ENCODE measurements around the gene TTYH3. TPM values are rescaled to one million over a fixed set of nuclear protein-coding genes. Genes with fewer than 3 reads are reported as not detected.
A peak's percentile ranks its signal among the peaks of the same experiment; 100 is the strongest.

TTYH3 gene
- total RNA-seq, 1 experiment from 2014 or later = 122 TPM

DNA sequence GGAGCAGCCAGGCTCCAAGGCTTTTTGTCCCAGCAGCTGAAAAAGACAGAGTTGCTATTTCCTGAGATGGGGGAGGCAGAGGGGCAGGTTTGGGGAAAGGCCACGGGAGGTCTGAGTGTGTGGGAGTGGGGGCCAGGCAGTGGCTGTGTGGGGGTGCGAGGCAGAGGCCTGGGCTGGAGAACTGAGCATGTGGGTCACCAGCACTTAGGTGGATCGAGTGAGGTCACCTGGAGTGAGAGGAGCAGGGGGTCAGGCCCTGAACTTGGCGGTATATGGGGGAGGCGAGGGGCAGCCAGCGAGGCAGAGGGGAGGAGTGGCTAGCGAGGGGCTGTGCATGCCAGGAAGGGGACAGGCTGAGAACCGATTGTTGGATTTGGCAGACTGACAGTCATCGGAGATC, 44.7 kb upstream of the TTYH3 start:
- H3K23me2 ChIP-seq (ENCODE audit: insufficient read length, low read depth, low read length, poor library complexity, severe bottlenecking) = no peaks in the 10 kb centered on the region
- H3K4ac ChIP-seq (ENCODE audit: low read depth, low read length) = no peak overlapping the region
- no peak overlapping the region for H3K18ac ChIP-seq (ENCODE audit: insufficient read length, low read depth, low read length)
- no CpG with 5 or more reads among the region's 9 CpGs for WGBS (ENCODE audit: extremely low coverage, insufficient read length, low lambda C conversion rate)
- no peaks in the 10 kb centered on the region for H3K79me1 ChIP-seq (ENCODE audit: insufficient read depth, low read depth, low read length, poor library complexity, severe bottlenecking)
- no peak overlapping the region for H2BK5ac ChIP-seq (ENCODE audit: insufficient read length, low read length)
- H2AFZ ChIP-seq (ENCODE audit: low read length) = no peak overlapping the region
- no peak overlapping the region for H2AK5ac ChIP-seq (ENCODE audit: insufficient read length, low read length)
- no peak overlapping the region for H4K91ac ChIP-seq (ENCODE audit: insufficient read length, low read depth, low read length)
- H3K23ac ChIP-seq (ENCODE audit: insufficient read length, low read depth, low read length) = no peak overlapping the region
- H4K8ac ChIP-seq (replicated peaks; ENCODE audit: insufficient read length, low read depth, low read length) = no peak overlapping the region
- no peaks in the 10 kb centered on the region for H4K20me1 ChIP-seq (ENCODE audit: control insufficient read depth, insufficient read depth, insufficient read length)
- no peak overlapping the region for H2BK15ac ChIP-seq (ENCODE audit: low read depth, low read length)
- Mint-ChIP-seq H3K9me3 (no peaks in the 10 kb centered on the region), H3K27me3 (ENCODE audit: low read depth) (no peaks in the 10 kb centered on the region), H3K27ac (peak overlapping the region; percentile 27 to 77 (median 38); a peak in 4 of 7 replicates), H3K36me3 (ENCODE audit: insufficient read depth in 1 of 3, low read depth in 3 of 3) (peaks cover 0 to 4% (median 0%) of the 10 kb centered on the region in 3 experiments; a peak in 2 of 7 replicates), H3K4me1 (peaks cover 9 to 21% of the 10 kb centered on the region in 2 experiments), H3K4me3 (peak overlapping the region in 1 of 2 experiments; percentile 22; a peak in 2 of 5 replicates)
- H3T11ph ChIP-seq (ENCODE audit: low read length) = no peak overlapping the region
- no peak overlapping the region for H3K56ac ChIP-seq (ENCODE audit: insufficient read length, low read depth, low read length)
- no peak overlapping the region for H2BK20ac ChIP-seq (ENCODE audit: low read depth, low read length, poor library complexity, severe bottlenecking)
- no peak overlapping the region for H2BK12ac ChIP-seq (ENCODE audit: insufficient read length, low read depth, low read length)
- no peak for DNase-seq
- H2BK120ac ChIP-seq (ENCODE audit: low read depth, low read length, poor library complexity, severe bottlenecking) = no peak overlapping the region
- H3K4me1 ChIP-seq (ENCODE audit: insufficient read depth, low read length) = no peaks in the 10 kb centered on the region
- H3K9ac ChIP-seq (ENCODE audit: extremely low read depth, insufficient read length, low read length) = no peak overlapping the region
- H3K4me2 ChIP-seq (ENCODE audit: insufficient read depth, insufficient read length, low read length) = no peak overlapping the region
- no peak overlapping the region for H3K27ac ChIP-seq (ENCODE audit: insufficient read length, low read depth, low read length)
- H3K9me3 ChIP-seq (ENCODE audit: control insufficient read depth, low read depth, low read length) = no peaks in the 10 kb centered on the region
- TF ChIP-seq, protein P1, sequence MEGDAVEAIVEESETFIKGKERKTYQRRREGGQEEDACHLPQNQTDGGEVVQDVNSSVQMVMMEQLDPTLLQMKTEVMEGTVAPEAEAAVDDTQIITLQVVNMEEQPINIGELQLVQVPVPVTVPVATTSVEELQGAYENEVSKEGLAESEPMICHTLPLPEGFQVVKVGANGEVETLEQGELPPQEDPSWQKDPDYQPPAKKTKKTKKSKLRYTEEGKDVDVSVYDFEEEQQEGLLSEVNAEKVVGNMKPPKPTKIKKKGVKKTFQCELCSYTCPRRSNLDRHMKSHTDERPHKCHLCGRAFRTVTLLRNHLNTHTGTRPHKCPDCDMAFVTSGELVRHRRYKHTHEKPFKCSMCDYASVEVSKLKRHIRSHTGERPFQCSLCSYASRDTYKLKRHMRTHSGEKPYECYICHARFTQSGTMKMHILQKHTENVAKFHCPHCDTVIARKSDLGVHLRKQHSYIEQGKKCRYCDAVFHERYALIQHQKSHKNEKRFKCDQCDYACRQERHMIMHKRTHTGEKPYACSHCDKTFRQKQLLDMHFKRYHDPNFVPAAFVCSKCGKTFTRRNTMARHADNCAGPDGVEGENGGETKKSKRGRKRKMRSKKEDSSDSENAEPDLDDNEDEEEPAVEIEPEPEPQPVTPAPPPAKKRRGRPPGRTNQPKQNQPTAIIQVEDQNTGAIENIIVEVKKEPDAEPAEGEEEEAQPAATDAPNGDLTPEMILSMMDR (conservative IDR thresholded peaks at IDR 0.05) = no peak
- no peak overlapping the region for H4K5ac ChIP-seq (ENCODE audit: insufficient read length, low read depth, low read length)
- no peaks in the 10 kb centered on the region for H3K79me2 ChIP-seq (ENCODE audit: insufficient read depth, low read length)
- H3K27me3 ChIP-seq (ENCODE audit: insufficient read depth, low read length) = no peaks in the 10 kb centered on the region
- H3K14ac ChIP-seq (ENCODE audit: insufficient read depth, low read length) = no peak overlapping the region; the same call in 1 of the 2 replicates
